Endothelial cell of umbilical vein (primary cell): ENCODE measurements around the gene ANKRD13B. TPM values are rescaled to one million over a fixed set of nuclear protein-coding genes. Genes with fewer than 3 reads are reported as not detected.
A peak's percentile ranks its signal among the peaks of the same experiment; 100 is the strongest.

ENCODE experiments used
- BruUV-seq: library from RNA; stranded (reverse); fragments of 400-500 nt; replicated peaks from 2 replicates; lab custom pipeline; 2021; lab: Mats Ljungman, UMichigan
- CTCF ChIA-PET: fragments of 300-600, 350-600 bp; sonication (Branson Sonifier 250); formaldehyde crosslinking; loops from one replicate; lab custom pipeline; 2021; ENCODE audit warnings: antibody characterized with exemption, inconsistent platforms; lab: Charles Lee
- POLR2A ChIA-PET: fragments of 300-600, 350-600 bp; sonication (Branson Sonifier 250); formaldehyde crosslinking; loops from one replicate; lab custom pipeline; 2021; ENCODE audit warnings: antibody characterized with exemption, inconsistent platforms; lab: Charles Lee
- DNase-seq: peaks from one replicate; pipeline ENCODE4 v3.0.0-alpha.2; 2011; ENCODE audit warnings: low read depth, low spot score
- FAIRE-seq: peaks from 2 replicates; lab custom pipeline; 2011; peaks lifted over from hg19 to GRCh38; lab: Jason Lieb, UNC
- H2AFZ ChIP-seq: 2 replicates; pipeline ENCODE4 v1.6.0; 2012; ENCODE audit warnings: low read depth, low read length, control low read depth, inconsistent platforms
- H3K27ac ChIP-seq: 2 replicates; pipeline ENCODE4 v1.5.1; 2011; ENCODE audit warnings: low read depth, mild to moderate bottlenecking, control low read depth, low read length, moderate library complexity; ENCODE audit not compliant: insufficient read depth
- H3K27me3 ChIP-seq, 2 experiments: 2 replicates each; pipeline versions ENCODE4 v1.6.0 to v1.6.1; 2011; ENCODE audit warnings: low read length in 2 of 2, mixed read lengths in 1 of 2; ENCODE audit not compliant: control insufficient read depth in 2 of 2, insufficient read depth in 2 of 2
- H3K36me3 ChIP-seq, 2 experiments: 2 replicates in 1 of 2; 3 replicates in 1 of 2; pipeline ENCODE4 v1.5.1; 2011; ENCODE audit warnings: low read length in 2 of 2, mild to moderate bottlenecking in 1 of 2, moderate library complexity in 1 of 2; ENCODE audit not compliant: control insufficient read depth in 2 of 2, insufficient read depth in 2 of 2; ENCODE audit errors: extremely low read depth in 1 of 2
- H3K4me1 ChIP-seq: 3 replicates; pipeline ENCODE4 v1.5.1; 2011; ENCODE audit warnings: mild to moderate bottlenecking, low read length; ENCODE audit not compliant: control insufficient read depth, insufficient read depth; ENCODE audit errors: extremely low read depth
- H3K4me2 ChIP-seq: 2 replicates; pipeline ENCODE4 v1.6.1; 2011; ENCODE audit warnings: low read length, control low read depth, mixed read lengths; ENCODE audit not compliant: insufficient read depth
- H3K4me3 ChIP-seq, 3 experiments: fragments of 200-600 bp in 1 of 3; sonication (generic), shearing (Covaris generic) in 1 of 3; replicated peaks in 1 of 3; 2 replicates each; pipeline ENCODE4 v1.5.1; 2011 to 2016; ENCODE audit warnings: control low read depth in 3 of 3, low read length in 3 of 3, mild to moderate bottlenecking in 2 of 3, inconsistent platforms in 1 of 3, low read depth in 1 of 3, moderate library complexity in 1 of 3; ENCODE audit not compliant: insufficient read depth in 1 of 3
- H3K79me2 ChIP-seq: 2 replicates; pipeline ENCODE4 v1.6.0; 2012; ENCODE audit warnings: low read length, inconsistent platforms; ENCODE audit not compliant: control insufficient read depth, insufficient read depth
- H3K9ac ChIP-seq: replicated peaks from 2 replicates; pipeline ENCODE3; 2011; ENCODE audit warnings: low read length, control low read depth; ENCODE audit not compliant: insufficient read depth; ENCODE audit errors: extremely low read depth
- H3K9me1 ChIP-seq: replicated peaks from 3 replicates; pipeline ENCODE4 v1.6.0; 2011; ENCODE audit warnings: mild to moderate bottlenecking, low read length; ENCODE audit not compliant: control insufficient read depth, insufficient read depth; ENCODE audit errors: extremely low read depth
- H3K9me3 ChIP-seq: replicated peaks from 2 replicates; pipeline ENCODE4 v1.5.1; 2012; ENCODE audit warnings: low read length, inconsistent platforms; ENCODE audit not compliant: control insufficient read depth, insufficient read depth
- H4K20me1 ChIP-seq: replicated peaks from 2 replicates; pipeline ENCODE3; 2011; ENCODE audit warnings: mild to moderate bottlenecking, low read length; ENCODE audit not compliant: control insufficient read depth, insufficient read depth; ENCODE audit errors: extremely low read depth
- EZH2 ChIP-seq: IDR thresholded peaks from 2 replicates; pipeline ENCODE4 v1.6.1; 2012; ENCODE audit warnings: borderline replicate concordance, low read depth, mild to moderate bottlenecking, moderate library complexity, low read length, inconsistent platforms; ENCODE audit not compliant: severe bottlenecking
- FOS ChIP-seq: IDR thresholded peaks from 2 replicates; pipeline ENCODE4 v1.6.1; 2011; ENCODE audit warnings: mild to moderate bottlenecking, low read length, moderate library complexity, borderline replicate concordance; ENCODE audit not compliant: insufficient read depth
- GATA2 ChIP-seq: IDR thresholded peaks from 2 replicates; pipeline ENCODE4 v1.7.0; 2011; ENCODE audit warnings: low read depth, mild to moderate bottlenecking, moderate library complexity, mixed read lengths, low read length; ENCODE audit not compliant: insufficient read length, insufficient read depth
- JUN ChIP-seq: IDR thresholded peaks from 2 replicates; pipeline ENCODE4 v1.6.1; 2011; ENCODE audit warnings: borderline replicate concordance, low read depth; ENCODE audit not compliant: insufficient read length, insufficient read depth
- MAX ChIP-seq: IDR thresholded peaks from 2 replicates; pipeline ENCODE4 v1.6.1; 2011; ENCODE audit not compliant: insufficient read depth, insufficient read length
- MYC ChIP-seq: IDR thresholded peaks from one replicate; pipeline ENCODE4 v1.6.1; 2011; ENCODE audit warnings: mild to moderate bottlenecking, low read depth, low read length
- POLR2A ChIP-seq: IDR thresholded peaks from 2 replicates; pipeline ENCODE4 v1.6.1; 2012; ENCODE audit warnings: low read depth, mild to moderate bottlenecking, control low read depth, low read length
- POLR2AphosphoS5 ChIP-seq: IDR thresholded peaks from 2 replicates; pipeline ENCODE4 v1.6.1; 2012; ENCODE audit warnings: low read depth, mild to moderate bottlenecking, control low read depth, low read length, moderate library complexity; ENCODE audit not compliant: insufficient read depth
- dilution Hi-C: fragments of 300-500 bp; cut with MboI; formaldehyde crosslinking; loops from one replicate; pipeline ENCODE4 v1.15.0; 2019; ENCODE audit warnings: low sequenced_read_pairs; ENCODE audit not compliant: extremely low pct_ligation_motif_present
- intact Hi-C: fragments of 100-400 bp; cut with micrococcal nuclease; formaldehyde crosslinking; loops from one replicate; pipeline ENCODE4 v1.10.0; 2022
- polyA plus RNA-seq, 4 experiments: library from polyadenylated mRNA; depleted of rRNA in 3 of 4; stranded (reverse) in 3 of 4; unstranded in 1 of 4; fragments of >200 nt; gene quantifications; 2 replicates each; pipeline versions ENCODE4 v1.2.1 to v1.2.3, GENCODE V29; 2011 to 2012; ENCODE audit warnings: missing spikeins in 1 of 4
- total RNA-seq: library from RNA; stranded (reverse); gene quantifications from 2 replicates; pipeline ENCODE4 v1.2.3, GENCODE V29; 2021
- TF ChIP-seq, protein P1 (sequence below), 2 donors: IDR thresholded peaks; 1 replicate in 1 of 2; 2 replicates in 1 of 2; pipeline ENCODE4 v1.5.1; 2011; ENCODE audit warnings: low read length in 2 of 2, mild to moderate bottlenecking in 2 of 2, moderate library complexity in 2 of 2, control low read depth in 1 of 2, inconsistent platforms in 1 of 2, low read depth in 1 of 2; ENCODE audit not compliant: insufficient read depth in 1 of 2; ENCODE audit errors: extremely low read depth in 1 of 2

The ANKRD13B gene
- total and polyA plus RNA-seq, 2 donors (not counting 3 experiments of a cell fraction or from before 2014, with no cell fraction given), result 21.1 to 23.2 TPM

GRCh38 chr17:29573558-29573869 lies 19.4 kb upstream of the ANKRD13B start:
- H3K4me3 ChIP-seq, result no peak overlapping the region
- ChIA-PET POLR2A (no interaction called here), CTCF (interaction anchor here (1.0 to 8.8 kb wide), 6 partner anchors 18 to 203 kb away, joined by 3 to 105 read pairs (median 14); partner anchors contain the start of gene ANKRD13B)
- no peak for TF ChIP-seq MYC
- peaks cover 12% of the 10 kb centered on the region for H3K4me1 ChIP-seq
- H2AFZ ChIP-seq, result no peak overlapping the region
- no peak overlapping the region for H3K9ac ChIP-seq
- no peaks in the 10 kb centered on the region for H3K79me2 ChIP-seq
- H3K27ac ChIP-seq, result no peak overlapping the region
- no peaks in the 10 kb centered on the region for H3K9me1 ChIP-seq
- H3K9me3 ChIP-seq, result no peaks in the 10 kb centered on the region
- DNase-seq (no peak), FAIRE-seq (no peak)
- peaks cover 8 to 47% of the 10 kb centered on the region in 2 experiments for H3K36me3 ChIP-seq
- no peaks in the 10 kb centered on the region for H4K20me1 ChIP-seq
- intact Hi-C loops, result loop anchor here (1.0 kb wide), 1 partner anchor 203 kb away; no protein-coding TSS in a partner anchor
- TSS peak; percentile 39 for BruUV-seq
- dilution Hi-C loops, result no loop called here
- H3K27me3 ChIP-seq, result no peaks in the 10 kb centered on the region
- H3K4me2 ChIP-seq, result no peak overlapping the region

GRCh38 chr17:29573871-29574731 lies 18.8 kb upstream of the ANKRD13B start:
- FAIRE-seq (no peak), DNase-seq (no peak)
- Histone ChIP-seq H3K27me3 (no peaks in the 10 kb centered on the region), H3K9me1 (no peaks in the 10 kb centered on the region), H3K9ac (no peak overlapping the region), H3K4me2 (no peak overlapping the region), H4K20me1 (no peaks in the 10 kb centered on the region), H3K79me2 (no peaks in the 10 kb centered on the region), H3K4me3 (no peak overlapping the region), H2AFZ (no peak overlapping the region), H3K27ac (no peak overlapping the region), H3K4me1 (peaks cover 9% of the 10 kb centered on the region), H3K9me3 (no peaks in the 10 kb centered on the region), H3K36me3 (peaks cover 12 to 51% of the 10 kb centered on the region in 2 experiments)
- CTCF ChIA-PET, result interaction anchor here (0.6 to 9.4 kb wide), 9 partner anchors 12 to 234 kb away, joined by 3 to 152 read pairs (median 6); partner anchors contain the start of gene ANKRD13B
- no TSS peak for BruUV-seq
- TF ChIP-seq POLR2AphosphoS5 (no peak), FOS (no peak), GATA2 (no peak), JUN (no peak), MYC (no peak), EZH2 (no peak), MAX (no peak), POLR2A (no peak)
- TF ChIP-seq, protein P1, sequence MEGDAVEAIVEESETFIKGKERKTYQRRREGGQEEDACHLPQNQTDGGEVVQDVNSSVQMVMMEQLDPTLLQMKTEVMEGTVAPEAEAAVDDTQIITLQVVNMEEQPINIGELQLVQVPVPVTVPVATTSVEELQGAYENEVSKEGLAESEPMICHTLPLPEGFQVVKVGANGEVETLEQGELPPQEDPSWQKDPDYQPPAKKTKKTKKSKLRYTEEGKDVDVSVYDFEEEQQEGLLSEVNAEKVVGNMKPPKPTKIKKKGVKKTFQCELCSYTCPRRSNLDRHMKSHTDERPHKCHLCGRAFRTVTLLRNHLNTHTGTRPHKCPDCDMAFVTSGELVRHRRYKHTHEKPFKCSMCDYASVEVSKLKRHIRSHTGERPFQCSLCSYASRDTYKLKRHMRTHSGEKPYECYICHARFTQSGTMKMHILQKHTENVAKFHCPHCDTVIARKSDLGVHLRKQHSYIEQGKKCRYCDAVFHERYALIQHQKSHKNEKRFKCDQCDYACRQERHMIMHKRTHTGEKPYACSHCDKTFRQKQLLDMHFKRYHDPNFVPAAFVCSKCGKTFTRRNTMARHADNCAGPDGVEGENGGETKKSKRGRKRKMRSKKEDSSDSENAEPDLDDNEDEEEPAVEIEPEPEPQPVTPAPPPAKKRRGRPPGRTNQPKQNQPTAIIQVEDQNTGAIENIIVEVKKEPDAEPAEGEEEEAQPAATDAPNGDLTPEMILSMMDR (IDR thresholded peaks at IDR 0.05; ENCODE audit: extremely low read depth in 1 of 2, insufficient read depth in 1 of 2, low read depth in 1 of 2, low read length in 2 of 2), result no peak
- POLR2A ChIA-PET, result no interaction called here
- intact Hi-C loops (loop anchor here (1.0 kb wide), 1 partner anchor 204 kb away; no protein-coding TSS in a partner anchor), dilution Hi-C loops (no loop called here)
